AG10803 (cell line): ENCODE data around the gene MTCH2.

Experiments used
- DNase-seq: peaks from one replicate; pipeline ENCODE4 v3.0.0; 2010; ENCODE audit warnings: low read depth
- H3K4me3 ChIP-seq: 2 replicates; pipeline ENCODE4 v1.5.1; 2011; ENCODE audit warnings: mild to moderate bottlenecking, low read length, control low read depth
- TF ChIP-seq, protein P1 (sequence below): conservative IDR thresholded peaks from 2 replicates; pipeline ENCODE4 v1.5.1; 2011; ENCODE audit warnings: mild to moderate bottlenecking, low read length, control low read depth, inconsistent platforms

The MTCH2 gene

DNA sequence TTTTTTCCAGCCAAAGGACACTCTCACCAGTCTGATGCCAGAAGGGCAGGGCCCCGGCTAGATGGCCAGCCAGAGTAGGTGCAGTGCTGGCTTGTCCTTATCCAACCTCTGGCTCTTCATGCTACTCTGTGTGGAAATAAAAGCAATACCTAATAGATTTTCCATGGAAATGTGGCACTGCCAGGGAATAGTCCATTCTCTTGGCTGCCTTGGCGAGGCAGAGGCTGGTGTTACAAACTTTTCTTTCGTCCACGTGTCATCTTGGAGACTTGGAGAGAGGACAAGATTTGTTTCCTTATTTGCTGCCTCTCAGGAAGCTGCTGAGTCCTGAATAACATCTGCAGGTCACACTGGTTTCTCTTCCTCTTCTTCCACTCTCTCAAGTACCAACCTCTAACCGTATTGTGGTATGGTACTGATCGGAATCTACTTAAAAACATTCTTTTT is 31.0 kb downstream of the MTCH2 start:
- DNase-seq: peak; percentile 53
- TF ChIP-seq, protein P1, sequence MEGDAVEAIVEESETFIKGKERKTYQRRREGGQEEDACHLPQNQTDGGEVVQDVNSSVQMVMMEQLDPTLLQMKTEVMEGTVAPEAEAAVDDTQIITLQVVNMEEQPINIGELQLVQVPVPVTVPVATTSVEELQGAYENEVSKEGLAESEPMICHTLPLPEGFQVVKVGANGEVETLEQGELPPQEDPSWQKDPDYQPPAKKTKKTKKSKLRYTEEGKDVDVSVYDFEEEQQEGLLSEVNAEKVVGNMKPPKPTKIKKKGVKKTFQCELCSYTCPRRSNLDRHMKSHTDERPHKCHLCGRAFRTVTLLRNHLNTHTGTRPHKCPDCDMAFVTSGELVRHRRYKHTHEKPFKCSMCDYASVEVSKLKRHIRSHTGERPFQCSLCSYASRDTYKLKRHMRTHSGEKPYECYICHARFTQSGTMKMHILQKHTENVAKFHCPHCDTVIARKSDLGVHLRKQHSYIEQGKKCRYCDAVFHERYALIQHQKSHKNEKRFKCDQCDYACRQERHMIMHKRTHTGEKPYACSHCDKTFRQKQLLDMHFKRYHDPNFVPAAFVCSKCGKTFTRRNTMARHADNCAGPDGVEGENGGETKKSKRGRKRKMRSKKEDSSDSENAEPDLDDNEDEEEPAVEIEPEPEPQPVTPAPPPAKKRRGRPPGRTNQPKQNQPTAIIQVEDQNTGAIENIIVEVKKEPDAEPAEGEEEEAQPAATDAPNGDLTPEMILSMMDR: no peak
- no peak overlapping the region for H3K4me3 ChIP-seq

DNA sequence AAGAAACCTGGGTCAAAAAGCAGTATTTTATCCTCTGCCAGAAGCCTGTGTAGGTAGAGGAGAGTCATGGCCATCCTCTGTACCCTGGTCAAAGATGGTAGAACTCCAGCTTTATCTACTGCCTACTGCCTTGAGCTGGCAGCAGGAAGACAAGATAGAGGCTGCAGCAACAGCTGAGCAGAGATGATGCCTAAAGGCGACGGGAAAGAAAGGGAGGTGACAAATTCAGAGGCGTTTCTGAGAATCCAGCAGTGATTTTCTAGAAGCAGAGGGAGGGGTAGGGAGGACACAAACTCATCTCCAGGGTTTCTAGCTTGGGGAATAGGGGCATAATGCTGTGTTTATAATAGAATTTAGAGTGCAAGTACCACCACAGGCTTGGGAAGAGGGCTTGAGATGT is 32.7 kb downstream of the MTCH2 start:
- DNase-seq: no peak
- no peak overlapping the region for H3K4me3 ChIP-seq
- TF ChIP-seq, protein P1: no peak

GRCh38 chr11:47607380-47607779 is 35.0 kb downstream of the MTCH2 start:
- TF ChIP-seq, protein P1: no peak
- peak overlapping the region; percentile 26 for H3K4me3 ChIP-seq
- DNase-seq: peak; percentile 91

- TF ChIP-seq, protein P1: no peak
- H3K4me3 ChIP-seq: no peak overlapping the region
- peak; percentile 42 for DNase-seq
These were observed 35.6 kb downstream of the MTCH2 start for GRCh38 chr11:47606731-47607130.

DNA sequence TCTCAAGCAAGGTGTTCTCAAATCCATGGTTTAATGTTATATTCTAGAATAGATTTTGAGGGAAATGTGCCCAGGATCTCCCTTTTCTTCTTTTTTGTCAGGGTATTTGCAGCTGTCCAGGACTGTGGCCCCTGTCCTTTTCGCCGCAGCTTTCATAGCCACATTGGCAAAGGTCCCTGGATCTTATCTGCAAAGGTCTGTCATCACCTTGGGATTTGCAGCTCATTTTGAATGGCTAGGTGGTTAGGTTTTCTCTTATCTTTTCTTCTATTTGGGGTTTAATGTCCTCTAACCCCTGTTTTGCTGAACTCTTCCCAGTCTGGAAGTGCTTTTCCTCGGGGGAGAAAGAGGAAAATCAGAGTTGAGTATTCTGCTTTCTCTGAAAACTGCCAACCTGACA is 36.4 kb downstream of the MTCH2 start:
- TF ChIP-seq, protein P1: no peak
- no peak overlapping the region for H3K4me3 ChIP-seq
- no peak for DNase-seq

- no peak overlapping the region for H3K4me3 ChIP-seq
- DNase-seq: peak; percentile 42
- TF ChIP-seq, protein P1: no peak
These were observed 39.1 kb downstream of the MTCH2 start for GRCh38 chr11:47603295-47603694.

GRCh38 chr11:47599902-47600301 is 42.5 kb downstream of the MTCH2 start:
- no peak for DNase-seq
- TF ChIP-seq, protein P1: no peak

More at GRCh38 chr11:47599902-47600301, 42.5 kb downstream of the MTCH2 start:
- H3K4me3 ChIP-seq: no peak overlapping the region
